GM12878 (cell line): ENCODE results near the gene ANKS4B. TPM values are rescaled to one million over a fixed set of nuclear protein-coding genes. Genes with fewer than 3 reads are reported as not detected.

ENCODE experiments used
- ATAC-seq: fragments of 200-7000 bp; cut with Tn5 transposase; 3 replicates; pipeline ENCODE4 v1.9.1; 2020; ENCODE audit warnings: mild to moderate bottlenecking, moderate library complexity
- BruUV-seq: library from RNA; stranded (reverse); fragments of 400-500 nt; replicated peaks from 2 replicates; lab custom pipeline; 2021; lab: Mats Ljungman, UMichigan
- CTCF ChIA-PET: fragments of 300-600 bp; sonication (Branson Sonifier 250); formaldehyde crosslinking; extraction: SDS; loops from one replicate; lab custom pipeline; 2021; ENCODE audit warnings: inconsistent platforms; lab: Yijun Ruan, JAX
- POLR2A ChIA-PET: fragments of 350-600 bp; formaldehyde crosslinking; extraction: SDS; loops from one replicate; lab custom pipeline; 2021; ENCODE audit warnings: inconsistent platforms; lab: Charles Lee
- RAD21 ChIA-PET: fragments of 300-600 bp; sonication (Branson Sonifier 250); formaldehyde crosslinking; loops from one replicate; lab custom pipeline; 2023; ENCODE audit warnings: antibody characterized with exemption; ENCODE audit not compliant: unreplicated experiment; lab: Charles Lee
- SMC1A ChIA-PET: fragments of 300-600 bp; sonication (Branson Sonifier 250); formaldehyde crosslinking; loops from one replicate; lab custom pipeline; 2023; ENCODE audit not compliant: unreplicated experiment, uncharacterized antibody; lab: Charles Lee
- DNase-seq: peaks from one replicate; pipeline ENCODE4 v3.0.0-alpha.2; 2011; ENCODE audit warnings: low read depth, low spot score
- FAIRE-seq: peaks from 3 replicates; lab custom pipeline; 2011; peaks lifted over from hg19 to GRCh38; lab: Jason Lieb, UNC
- H2AFZ ChIP-seq: 2 replicates; pipeline ENCODE4 v1.6.0; 2011; ENCODE audit warnings: low read depth, low read length, control low read depth; ENCODE audit not compliant: control insufficient read depth
- H3K27ac ChIP-seq: 2 replicates; pipeline ENCODE4 v1.5.1; 2011; ENCODE audit warnings: control low read depth; ENCODE audit not compliant: control insufficient read depth, insufficient read depth
- H3K27me3 ChIP-seq, 2 experiments: replicated peaks in 1 of 2; 2 replicates each; pipeline versions ENCODE4 v1.6.0 to v1.6.1; 2011; ENCODE audit warnings: low read length in 1 of 2; ENCODE audit not compliant: control insufficient read depth in 2 of 2, insufficient read depth in 2 of 2
- H3K36me3 ChIP-seq, 2 experiments: 2 replicates each; pipeline ENCODE4 v1.5.1; 2011; ENCODE audit warnings: low read length in 1 of 2; ENCODE audit not compliant: control insufficient read depth in 2 of 2, insufficient read depth in 2 of 2
- H3K4me1 ChIP-seq: 2 replicates; pipeline ENCODE4 v1.6.1; 2011; ENCODE audit warnings: mild to moderate bottlenecking, low read length, moderate library complexity, mixed read lengths; ENCODE audit not compliant: control insufficient read depth, insufficient read depth
- H3K4me2 ChIP-seq: 2 replicates; pipeline ENCODE4 v1.6.0; 2011; ENCODE audit warnings: control low read depth; ENCODE audit not compliant: control insufficient read depth, insufficient read depth
- H3K4me3 ChIP-seq: fragments of 200-600 bp; sonication (generic); 2 replicates; pipeline ENCODE4 v1.5.1; 2016
- H3K79me2 ChIP-seq: 2 replicates; pipeline ENCODE4 v1.6.0; 2011; ENCODE audit warnings: low read length; ENCODE audit not compliant: control insufficient read depth, insufficient read depth
- H3K9ac ChIP-seq: 2 replicates; pipeline ENCODE4 v1.8.0; 2011; ENCODE audit warnings: low read length, control low read depth, mixed read lengths; ENCODE audit not compliant: control insufficient read depth, insufficient read depth
- H3K9me3 ChIP-seq: replicated peaks from 3 replicates; pipeline ENCODE4 v1.5.1; 2011; ENCODE audit warnings: mild to moderate bottlenecking, low read length; ENCODE audit not compliant: control insufficient read depth, insufficient read depth
- H4K20me1 ChIP-seq: 2 replicates; pipeline ENCODE4 v1.6.0; 2011; ENCODE audit not compliant: control insufficient read depth, insufficient read depth
- BRCA1 ChIP-seq: IDR thresholded peaks from 2 replicates; pipeline ENCODE4 v1.6.1; 2011; ENCODE audit warnings: low read depth, low read length, improper control_type of control experiment
- IKZF1 ChIP-seq: fragments of 450-650 bp; conservative IDR thresholded peaks from 2 replicates; pipeline ENCODE4 v1.6.1; 2017; ENCODE audit warnings: antibody characterized with exemption, mild to moderate bottlenecking
- IRF3 ChIP-seq: fragments of 450-650 bp; IDR thresholded peaks from 2 replicates; pipeline ENCODE4 v1.6.1; 2014; ENCODE audit warnings: mild to moderate bottlenecking
- POLR2A ChIP-seq: IDR thresholded peaks from 2 replicates; pipeline ENCODE4 v1.6.1; 2011; ENCODE audit warnings: low read depth, mild to moderate bottlenecking, low read length
- SP1 ChIP-seq: IDR thresholded peaks from one replicate; pipeline ENCODE4 v1.6.1; 2011; ENCODE audit warnings: low read depth, low read length
- TARDBP ChIP-seq: IDR thresholded peaks from 2 replicates; pipeline ENCODE4 v1.6.1; 2016; ENCODE audit warnings: borderline replicate concordance
- ZNF217 ChIP-seq: fragments of 450-650 bp; IDR thresholded peaks from 2 replicates; pipeline ENCODE4 v1.6.1; 2017; ENCODE audit warnings: antibody characterized with exemption, mild to moderate bottlenecking
- WGBS: methylation state at CpG from one replicate; pipeline ENCODE4 v1.1.6; 2016; ENCODE audit warnings: low lambda C conversion rate; ENCODE audit not compliant: insufficient replicate concordance, insufficient coverage; ENCODE audit errors: missing lambda C conversion rate; 5-methylcytosine and 5-hydroxymethylcytosine counted together
- in situ Hi-C: fragments of 300-500 bp; cut with MboI; formaldehyde crosslinking; loops from 9 replicates; pipeline ENCODE4 v1.14.3; 2018; ENCODE audit warnings: mixed read lengths
- intact Hi-C: fragments of 100-400 bp; cut with micrococcal nuclease; formaldehyde crosslinking; loops from one replicate; pipeline ENCODE4 v1.14.2; 2022; ENCODE audit not compliant: unreplicated experiment
- polyA plus RNA-seq, 11 experiments: library from polyadenylated mRNA; depleted of rRNA in 4 of 11; unstranded in 6 of 11; stranded (reverse) in 5 of 11; fragments of >200 nt; fragmentation: Nextera tagmentation in 4 of 11; fragmentation: Illumina TruSeq in 1 of 11; extraction: Ambion mirVana in 4 of 11; extraction: Trizol in 1 of 11; gene quantifications; 1 replicate in 1 of 11; 2 replicates in 10 of 11; pipeline versions ENCODE4 v1.2.1 to v1.2.3, GENCODE V29; 2011 to 2016; ENCODE audit warnings: inconsistent platforms in 2 of 11, missing spikeins in 2 of 11, low read depth in 1 of 11
- total RNA-seq, 4 experiments: library from RNA; depleted of rRNA in 3 of 4; stranded (reverse); fragments of >200 nt in 3 of 4; fragmentation: Illumina TruSeq in 1 of 4; extraction: Trizol in 1 of 4; gene quantifications; 2 replicates each; pipeline versions ENCODE4 v1.2.1 to v1.2.3, GENCODE V29; 2013 to 2021

Gene ANKS4B
- total and polyA plus RNA-seq, 10 of the 15 experiments (the other 5 are each of a cell fraction or from before 2014, with no cell fraction given) = 0.01 to 0.11 (median 0.05) TPM; not detected in 6

GRCh38 chr16:21203155-21203797 is 30.2 kb upstream of the ANKS4B start:
- H3K9me3 ChIP-seq = no peaks in the 10 kb centered on the region
- no peak overlapping the region for H2AFZ ChIP-seq
- H3K79me2 ChIP-seq = no peaks in the 10 kb centered on the region
- ChIA-PET SMC1A (interaction anchor here (1.6 kb wide), 1 partner anchor 23 kb away, joined by 3 read pairs; no protein-coding TSS in a partner anchor), RAD21 (no interaction called here), CTCF (no interaction called here), POLR2A (no interaction called here)
- no peak for FAIRE-seq
- WGBS = 48% methylated on average over 7 of the region's 7 CpGs
- H3K36me3 ChIP-seq = no peaks in the 10 kb centered on the region
- no peak overlapping the region for H3K4me3 ChIP-seq
- in situ Hi-C loops = no loop called here
- H3K9ac ChIP-seq = no peak overlapping the region
- no TSS peak for BruUV-seq
- TF ChIP-seq POLR2A = no peak
- TF ChIP-seq IKZF1 = no peak
- no peak overlapping the region for H3K4me2 ChIP-seq
- intact Hi-C loops = no loop called here
- H4K20me1 ChIP-seq = no peaks in the 10 kb centered on the region
- ATAC-seq = no peak
- no peaks in the 10 kb centered on the region for H3K4me1 ChIP-seq
- DNase-seq = no peak
- H3K27ac ChIP-seq = no peak overlapping the region
- H3K27me3 ChIP-seq = no peaks in the 10 kb centered on the region; a peak in 1 of 4 replicates

DNA sequence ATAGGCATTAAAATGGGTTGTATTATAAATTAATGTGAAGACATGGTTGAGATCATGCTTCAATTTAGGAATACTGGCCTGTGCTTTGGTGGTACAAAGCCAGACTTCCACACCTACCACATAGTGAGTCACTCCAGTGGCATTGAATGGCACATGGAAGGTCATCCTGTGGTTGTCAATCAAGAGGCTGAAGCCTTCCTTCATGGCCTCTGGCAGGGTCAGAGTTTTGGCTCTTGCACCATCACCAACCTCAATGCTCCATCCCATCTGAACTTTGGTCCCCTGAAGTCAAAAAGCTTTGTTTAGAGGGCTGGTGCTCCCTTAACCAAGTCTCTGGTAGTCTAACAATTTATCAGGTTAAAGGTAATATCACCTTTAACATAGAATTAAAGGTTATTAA is 28.2 kb upstream of the ANKS4B start:
- POLR2A ChIA-PET = no interaction called here

More for the DNA sequence above, 28.2 kb upstream of the ANKS4B start:
- Histone ChIP-seq H3K4me2 (no peak overlapping the region), H4K20me1 (no peaks in the 10 kb centered on the region), H3K4me3 (no peak overlapping the region), H2AFZ (no peak overlapping the region), H3K79me2 (no peaks in the 10 kb centered on the region), H3K9ac (no peak overlapping the region), H3K9me3 (no peaks in the 10 kb centered on the region; the same call in 2 of the 3 replicates), H3K27ac (no peak overlapping the region), H3K4me1 (no peaks in the 10 kb centered on the region), H3K27me3 (no peaks in the 10 kb centered on the region; a peak in 1 of 4 replicates), H3K36me3 (no peaks in the 10 kb centered on the region)
- intact Hi-C loops = no loop called here
- TF ChIP-seq SP1 (no peak), ZNF217 (no peak), BRCA1 (no peak), IRF3 (no peak), TARDBP (no peak)
- FAIRE-seq = no peak
- ATAC-seq = no peak
- ChIA-PET RAD21 (no interaction called here), SMC1A (no interaction called here), CTCF (no interaction called here)
- BruUV-seq = no TSS peak
- DNase-seq = no peak
- in situ Hi-C loops = no loop called here
